ENCODE results near the gene GRM4. TPM values are rescaled to one million over a fixed set of nuclear protein-coding genes. Genes with fewer than 3 reads are reported as not detected.
A peak's percentile ranks its signal among the peaks of the same experiment; 100 is the strongest.

The GRM4 gene
- total and polyA plus RNA-seq, 9 of the 15 experiments (the other 6 are each of a cell fraction or from before 2014, with no cell fraction given) = 0.18 TPM; not detected in 8

DNA sequence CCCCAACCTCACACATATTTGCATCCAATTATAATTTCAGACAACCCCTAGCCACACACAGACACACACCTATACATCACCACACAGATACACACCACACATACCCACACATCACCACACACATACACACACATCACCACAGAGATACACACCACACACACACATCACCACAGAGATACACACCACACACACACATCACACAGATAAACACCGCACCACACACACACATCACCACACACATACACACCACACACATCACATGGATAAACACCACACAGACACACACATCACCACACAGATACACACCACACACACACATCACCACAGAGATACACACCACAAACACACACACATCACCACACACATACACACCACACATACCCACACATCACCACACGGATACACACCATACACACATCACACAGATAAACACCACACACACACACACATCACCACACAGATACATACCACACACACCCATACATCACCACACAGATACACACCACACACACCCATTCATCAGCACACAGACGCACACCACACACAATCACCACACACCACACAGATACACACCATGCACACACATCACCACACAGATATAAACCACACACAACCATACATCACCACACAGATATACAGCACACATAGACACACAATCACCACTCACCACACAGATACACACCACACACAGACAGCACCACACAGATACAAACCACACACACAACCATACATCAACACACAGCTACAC lies 74.6 kb downstream of the GRM4 start:
- POLR2A ChIA-PET = no interaction called here
- H3K27ac ChIP-seq (ENCODE audit: extremely low read depth, low read depth, low read length) = no peak overlapping the region
- no peaks in the 10 kb centered on the region for H3K9me1 ChIP-seq (ENCODE audit: control insufficient read depth, insufficient read depth, low read length)
- H3K4me2 ChIP-seq (ENCODE audit: insufficient read depth, low read length) = no peak overlapping the region
- no peaks in the 10 kb centered on the region for H3K79me2 ChIP-seq (ENCODE audit: control insufficient read depth, insufficient read depth, low read length)
- H2AFZ ChIP-seq (ENCODE audit: low read depth, low read length) = no peak overlapping the region
- in situ Hi-C loops (cut with MboI) = no loop called here
- H3K36me3 ChIP-seq (ENCODE audit: control insufficient read depth, insufficient read depth, low read length) = no peaks in the 10 kb centered on the region
- WGBS (ENCODE audit: insufficient coverage, low coverage, missing lambda C conversion rate) = 20% methylated on average over 3 of the region's 3 CpGs
- intact Hi-C loops (cut with micrococcal nuclease) = no loop called here
- CTCF ChIA-PET (ENCODE audit: low intra/inter-chr PET ratio) = no interaction called here
- FAIRE-seq (no peak), ATAC-seq (no peak), DNase-seq (ENCODE audit: extremely low read depth in 1 of 4, low spot score in 3 of 4) (no peak)
- H3K9ac ChIP-seq (ENCODE audit: insufficient read depth in 1 of 2, low read depth in 2 of 2, low read length in 2 of 2) = no peak overlapping the region
- no TSS peak for BruUV-seq (replicated peaks)
- peaks cover 10% of the 10 kb centered on the region for H3K9me3 ChIP-seq (replicated peaks; ENCODE audit: control insufficient read depth, insufficient read depth, low read depth, low read length)
- H3K4me1 ChIP-seq (replicated peaks in 1 of 2; ENCODE audit: control insufficient read depth in 2 of 2, insufficient read depth in 2 of 2, low read length in 2 of 2) = peaks cover 0 to 19% of the 10 kb centered on the region in 2 experiments; a peak in 1 of 5 replicates
- H4K20me1 ChIP-seq (replicated peaks; ENCODE audit: control insufficient read depth, insufficient read depth, low read length) = peaks cover 13% of the 10 kb centered on the region
- peaks cover 11 to 63% of the 10 kb centered on the region in 2 experiments; a peak in 4 of 5 replicates for H3K27me3 ChIP-seq (ENCODE audit: control insufficient read depth in 2 of 2, insufficient read depth in 2 of 2, low read length in 2 of 2)
- H3K4me3 ChIP-seq = no peak overlapping the region
- TF ChIP-seq ELF4 (CRISPR knock-in tag; IDR thresholded peaks at IDR 0.05) = peak; percentile 7; the same call in 1 of the 2 replicates
- TF ChIP-seq CBX3 (IDR thresholded peaks at IDR 0.05; ENCODE audit: borderline replicate concordance in 1 of 2, low read length in 2 of 2) = 0 out of 3 replicates have a peak, but pooled peaks of 1 of the 2 experiments have one; percentile 8
- peak in 1 of 2 experiments; percentile 12; a peak in 1 of 4 replicates for TF ChIP-seq FOXA3 (CRISPR knock-in tag; conservative IDR thresholded peaks at IDR 0.05 in 1 of 2, IDR thresholded peaks at IDR 0.05 in 1 of 2)
- TF ChIP-seq, protein P1, sequence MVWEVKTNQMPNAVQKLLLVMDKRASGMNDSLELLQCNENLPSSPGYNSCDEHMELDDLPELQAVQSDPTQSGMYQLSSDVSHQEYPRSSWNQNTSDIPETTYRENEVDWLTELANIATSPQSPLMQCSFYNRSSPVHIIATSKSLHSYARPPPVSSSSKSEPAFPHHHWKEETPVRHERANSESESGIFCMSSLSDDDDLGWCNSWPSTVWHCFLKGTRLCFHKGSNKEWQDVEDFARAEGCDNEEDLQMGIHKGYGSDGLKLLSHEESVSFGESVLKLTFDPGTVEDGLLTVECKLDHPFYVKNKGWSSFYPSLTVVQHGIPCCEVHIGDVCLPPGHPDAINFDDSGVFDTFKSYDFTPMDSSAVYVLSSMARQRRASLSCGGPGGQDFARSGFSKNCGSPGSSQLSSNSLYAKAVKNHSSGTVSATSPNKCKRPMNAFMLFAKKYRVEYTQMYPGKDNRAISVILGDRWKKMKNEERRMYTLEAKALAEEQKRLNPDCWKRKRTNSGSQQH (CRISPR knock-in tag; IDR thresholded peaks at IDR 0.05) = peak; percentile 62
- TF ChIP-seq RNF2 (IDR thresholded peaks at IDR 0.05) = no peak
- TF ChIP-seq KDM2B (CRISPR knock-in tag; IDR thresholded peaks at IDR 0.05) = no peak
- TF ChIP-seq U2AF1 (optimal IDR thresholded peaks at IDR 0.05; ENCODE audit: low read depth, low read length) = no peak
- TF ChIP-seq ARID1B (IDR thresholded peaks at IDR 0.05) = no peak
- TF ChIP-seq GABPB2 (CRISPR knock-in tag; conservative IDR thresholded peaks at IDR 0.05) = no peak
- TF ChIP-seq NFXL1 (CRISPR knock-in tag; IDR thresholded peaks at IDR 0.05) = no peak
- no peak for TF ChIP-seq IFI16 (CRISPR knock-in tag; IDR thresholded peaks at IDR 0.05)
- peak; percentile 91 for TF ChIP-seq TSC22D4 (tag; IDR thresholded peaks at IDR 0.05)
- TF ChIP-seq, protein P2, sequence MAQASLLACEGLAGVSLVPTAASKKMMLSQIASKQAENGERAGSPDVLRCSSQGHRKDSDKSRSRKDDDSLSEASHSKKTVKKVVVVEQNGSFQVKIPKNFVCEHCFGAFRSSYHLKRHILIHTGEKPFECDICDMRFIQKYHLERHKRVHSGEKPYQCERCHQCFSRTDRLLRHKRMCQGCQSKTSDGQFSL (CRISPR knock-in tag; IDR thresholded peaks at IDR 0.05) = no peak
- TF ChIP-seq, protein P2 (tag; IDR thresholded peaks at IDR 0.05) = no peak
- TF ChIP-seq GTF2F1 (IDR thresholded peaks at IDR 0.05; ENCODE audit: low read depth, low read length) = no peak
- peak; percentile 53; the same call in 1 of the 2 replicates for TF ChIP-seq OTX1 (CRISPR knock-in tag; IDR thresholded peaks at IDR 0.05)
- TF ChIP-seq PHF20 (IDR thresholded peaks at IDR 0.05; ENCODE audit: partially characterized antibody) = peak; percentile 59
- TF ChIP-seq ZNF584 (CRISPR knock-in tag; IDR thresholded peaks at IDR 0.05; ENCODE audit: low read depth) = no peak
- peak; percentile 20; the same call in 1 of the 2 replicates for TF ChIP-seq CBFB (CRISPR knock-in tag; IDR thresholded peaks at IDR 0.05)
